Neutrophil (primary cell): ENCODE results near the gene NCK2.

Experiments used
- H3K27ac ChIP-seq: fragments of 200-600 bp; sonication (generic); 2 replicates; pipeline ENCODE4 v1.5.1; 2016; ENCODE audit warnings: mild to moderate bottlenecking, moderate library complexity
- H3K27me3 ChIP-seq: fragments of 200-600 bp; sonication (generic); 2 replicates; pipeline ENCODE4 v1.6.0; 2016; ENCODE audit warnings: mild to moderate bottlenecking
- H3K36me3 ChIP-seq: fragments of 200-600 bp; sonication (generic); 2 replicates; pipeline ENCODE4 v1.5.1; 2017
- H3K4me1 ChIP-seq, 2 experiments: fragments of 200-600 bp in 1 of 2; sonication (generic) in 1 of 2; 1 replicate in 1 of 2; 2 replicates in 1 of 2; pipeline versions ENCODE4 v1.5.1 to v1.6.1; 2013 to 2016; ENCODE audit warnings: low read depth in 1 of 2, low read length in 1 of 2, mild to moderate bottlenecking in 1 of 2, moderate library complexity in 1 of 2; ENCODE audit not compliant: control insufficient read depth in 1 of 2, insufficient read depth in 1 of 2
- H3K4me3 ChIP-seq, 2 experiments: fragments of 200-600 bp in 1 of 2; sonication (generic) in 1 of 2; 1 replicate in 1 of 2; 2 replicates in 1 of 2; pipeline ENCODE4 v1.5.1; 2013 to 2016; ENCODE audit warnings: low read depth in 1 of 2, low read length in 1 of 2, mild to moderate bottlenecking in 1 of 2, moderate library complexity in 1 of 2
- H3K9me3 ChIP-seq: fragments of 200-600 bp; sonication (generic); 2 replicates; pipeline ENCODE4 v1.5.1; 2016
- CTCF ChIP-seq: fragments of 200-600 bp; sonication (generic); IDR thresholded peaks from 2 replicates; pipeline ENCODE4 v1.5.1; 2016; ENCODE audit warnings: antibody characterized with exemption

The NCK2 gene

GRCh38 chr2:105917688-105918087 is 173.0 kb downstream of the NCK2 start:
- Histone ChIP-seq H3K4me1 (peaks cover 18 to 23% of the 10 kb centered on the region in 2 experiments), H3K27me3 (no peaks in the 10 kb centered on the region), H3K36me3 (no peaks in the 10 kb centered on the region), H3K9me3 (peaks cover 7% of the 10 kb centered on the region), H3K27ac (no peak overlapping the region), H3K4me3 (no peak overlapping the region)
- TF ChIP-seq CTCF = no peak

- H3K27me3 ChIP-seq = no peaks in the 10 kb centered on the region
- TF ChIP-seq CTCF = no peak
- no peaks in the 10 kb centered on the region for H3K36me3 ChIP-seq
- no peak overlapping the region for H3K4me3 ChIP-seq
- peaks cover 7% of the 10 kb centered on the region for H3K9me3 ChIP-seq
- H3K4me1 ChIP-seq = peaks cover 18 to 23% of the 10 kb centered on the region in 2 experiments
- H3K27ac ChIP-seq = no peak overlapping the region
Observed at GRCh38 chr2:105919191-105919811, 174.6 kb downstream of the NCK2 start.

- Histone ChIP-seq H3K36me3 (no peaks in the 10 kb centered on the region), H3K27me3 (no peaks in the 10 kb centered on the region), H3K4me3 (no peak overlapping the region), H3K27ac (no peak overlapping the region), H3K9me3 (peaks cover 7% of the 10 kb centered on the region), H3K4me1 (peaks cover 18 to 23% of the 10 kb centered on the region in 2 experiments)
- TF ChIP-seq CTCF = no peak
Observed at GRCh38 chr2:105919826-105920225, 175.1 kb downstream of the NCK2 start.

- Histone ChIP-seq H3K9me3 (peaks cover 7% of the 10 kb centered on the region), H3K27me3 (no peaks in the 10 kb centered on the region), H3K4me1 (no peaks in the 10 kb centered on the region), H3K4me3 (no peak overlapping the region), H3K36me3 (no peaks in the 10 kb centered on the region), H3K27ac (no peak overlapping the region)
- no peak for TF ChIP-seq CTCF
Observed at GRCh38 chr2:105924271-105924670, 179.6 kb downstream of the NCK2 start.

- Histone ChIP-seq H3K36me3 (no peaks in the 10 kb centered on the region), H3K27me3 (no peaks in the 10 kb centered on the region), H3K27ac (no peak overlapping the region), H3K4me1 (no peaks in the 10 kb centered on the region), H3K9me3 (peaks cover 7% of the 10 kb centered on the region), H3K4me3 (no peak overlapping the region)
- TF ChIP-seq CTCF = no peak
Observed at GRCh38 chr2:105924932-105925331, 180.2 kb downstream of the NCK2 start.

- Histone ChIP-seq H3K4me3 (no peak overlapping the region), H3K9me3 (peaks cover 7% of the 10 kb centered on the region), H3K36me3 (no peaks in the 10 kb centered on the region), H3K4me1 (no peaks in the 10 kb centered on the region), H3K27me3 (no peaks in the 10 kb centered on the region), H3K27ac (no peak overlapping the region)
- TF ChIP-seq CTCF = no peak
Observed at GRCh38 chr2:105925390-105925789, 180.7 kb downstream of the NCK2 start.
